Raji (cell line): ENCODE data around the gene ZP2.

Experiments used
- POLR2A ChIP-seq: IDR thresholded peaks from 2 replicates; pipeline ENCODE4 v1.6.1; 2011; ENCODE audit warnings: low read depth, low read length, control low read depth; ENCODE audit not compliant: insufficient read depth

Gene ZP2

DNA sequence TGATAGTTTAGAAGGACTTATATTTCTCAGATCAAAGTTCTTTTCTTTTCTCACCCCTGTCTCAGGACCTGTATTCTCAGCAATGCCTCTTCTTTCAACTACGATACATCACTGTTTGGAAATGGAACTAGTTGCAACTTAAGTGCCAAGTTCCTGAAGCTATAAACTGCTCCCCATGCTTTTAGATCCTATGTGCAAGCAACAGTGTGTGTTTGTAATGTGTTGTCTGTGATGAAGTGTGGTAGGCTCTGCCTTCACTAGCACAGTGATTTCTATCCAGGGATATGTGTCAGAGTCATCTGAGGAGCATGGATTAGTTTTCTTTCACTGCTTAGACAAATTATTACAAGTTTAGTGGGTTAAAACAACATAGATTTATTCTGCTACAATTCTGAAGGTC, 18.4 kb downstream of the ZP2 start:
- no peak for TF ChIP-seq POLR2A

DNA sequence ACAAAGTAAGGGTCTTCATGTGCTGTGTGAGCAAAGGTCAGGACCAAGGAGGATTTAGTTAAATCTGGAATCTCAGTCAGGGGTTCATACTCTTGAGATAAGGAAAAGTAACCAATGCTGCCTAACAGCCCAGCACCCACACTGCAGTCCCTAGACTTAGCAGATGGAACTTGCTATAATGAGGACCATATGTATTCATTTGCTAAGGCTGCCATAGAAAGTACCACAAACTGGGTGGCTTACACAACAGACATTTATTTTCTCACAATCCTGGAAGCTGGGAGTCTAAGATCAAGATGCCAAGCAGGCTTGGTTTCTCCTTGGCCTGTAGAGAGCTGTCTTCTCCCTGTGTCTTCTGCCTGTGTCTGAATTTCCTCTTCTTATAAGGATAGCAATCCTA, 20.8 kb downstream of the ZP2 start:
- no peak for TF ChIP-seq POLR2A

DNA sequence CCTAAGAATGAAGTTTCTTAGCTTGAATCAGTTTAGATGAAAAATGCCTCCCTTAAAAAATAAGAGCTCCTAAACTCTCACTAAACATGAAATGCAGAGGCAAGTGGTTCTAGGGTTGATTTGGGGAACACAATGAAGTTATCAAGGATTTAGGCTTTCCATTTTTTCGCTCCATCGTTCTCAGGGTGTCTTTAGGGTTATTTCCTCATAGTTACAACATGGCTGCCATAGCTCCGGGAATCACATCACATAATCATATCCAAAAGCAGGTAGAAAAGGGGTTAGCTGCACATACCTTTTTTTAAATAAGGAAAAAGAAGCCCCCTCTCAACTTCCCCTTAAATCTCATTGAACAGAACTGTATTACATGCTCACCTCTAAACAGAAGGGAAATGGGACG, 21.4 kb downstream of the ZP2 start:
- TF ChIP-seq POLR2A = no peak

DNA sequence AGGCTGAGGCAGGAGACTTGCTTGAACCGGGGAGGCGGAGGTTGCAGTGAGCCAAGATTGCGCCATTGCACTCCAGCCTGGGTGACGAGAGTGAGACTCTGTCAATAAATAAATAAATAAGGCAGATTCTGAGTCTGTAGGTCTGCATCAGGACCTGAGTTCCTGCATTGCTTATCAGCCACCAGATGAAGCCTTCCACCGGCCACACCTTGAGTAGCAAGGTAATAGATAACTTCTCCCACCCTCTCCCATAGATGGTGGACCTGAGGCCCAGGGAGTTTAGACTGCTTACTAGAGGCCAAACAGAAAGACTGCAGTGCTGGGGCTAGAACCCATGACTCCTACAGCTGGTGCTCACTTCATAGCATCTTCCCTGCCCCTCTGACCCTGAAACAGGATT, 22.1 kb downstream of the ZP2 start:
- TF ChIP-seq POLR2A = no peak

DNA sequence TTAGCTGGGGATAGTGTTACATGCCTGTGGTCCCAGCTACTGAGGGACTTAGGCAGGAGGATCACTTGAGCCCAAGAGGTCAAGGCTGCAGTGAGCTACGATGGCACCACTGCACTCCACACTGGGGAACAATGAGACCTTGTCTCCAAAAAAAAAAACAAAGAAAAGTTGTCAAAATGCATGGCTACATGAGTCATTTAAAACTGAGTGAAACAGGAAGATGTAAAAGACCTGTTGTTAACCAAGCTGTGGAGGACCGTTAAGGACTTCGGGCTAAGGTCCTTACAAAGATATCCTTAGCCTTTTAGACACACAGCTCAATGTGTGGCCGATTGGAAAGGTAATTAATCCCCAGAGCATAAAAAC, 25.1 kb downstream of the ZP2 start:
- TF ChIP-seq POLR2A = no peak

- TF ChIP-seq POLR2A = no peak
Measured at GRCh38 chr16:21185659-21186325, 25.6 kb downstream of the ZP2 start.

DNA sequence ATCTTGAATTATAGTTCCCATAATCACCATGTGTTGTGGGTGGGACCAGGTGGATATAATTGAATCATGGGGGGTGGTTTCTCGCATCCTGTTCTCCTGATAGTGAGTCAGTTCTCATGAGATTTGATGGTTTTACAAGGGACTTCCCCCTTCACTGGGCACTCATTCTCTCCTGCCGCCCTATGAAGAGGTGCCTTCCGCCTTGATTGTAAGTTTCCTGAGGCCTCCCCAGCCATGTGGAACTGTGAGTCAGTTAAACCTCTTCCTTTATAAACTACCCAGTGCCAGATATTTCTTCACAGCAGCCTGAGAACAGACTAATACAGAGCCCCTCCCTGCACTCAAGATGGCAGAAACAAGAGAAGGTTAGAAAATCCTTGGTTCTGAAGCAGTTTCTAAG, 26.5 kb downstream of the ZP2 start:
- TF ChIP-seq POLR2A = no peak

- no peak for TF ChIP-seq POLR2A
Measured at GRCh38 chr16:21183995-21184394, 27.4 kb downstream of the ZP2 start.

- no peak for TF ChIP-seq POLR2A
Measured at GRCh38 chr16:21179983-21180365, 31.4 kb downstream of the ZP2 start.

DNA sequence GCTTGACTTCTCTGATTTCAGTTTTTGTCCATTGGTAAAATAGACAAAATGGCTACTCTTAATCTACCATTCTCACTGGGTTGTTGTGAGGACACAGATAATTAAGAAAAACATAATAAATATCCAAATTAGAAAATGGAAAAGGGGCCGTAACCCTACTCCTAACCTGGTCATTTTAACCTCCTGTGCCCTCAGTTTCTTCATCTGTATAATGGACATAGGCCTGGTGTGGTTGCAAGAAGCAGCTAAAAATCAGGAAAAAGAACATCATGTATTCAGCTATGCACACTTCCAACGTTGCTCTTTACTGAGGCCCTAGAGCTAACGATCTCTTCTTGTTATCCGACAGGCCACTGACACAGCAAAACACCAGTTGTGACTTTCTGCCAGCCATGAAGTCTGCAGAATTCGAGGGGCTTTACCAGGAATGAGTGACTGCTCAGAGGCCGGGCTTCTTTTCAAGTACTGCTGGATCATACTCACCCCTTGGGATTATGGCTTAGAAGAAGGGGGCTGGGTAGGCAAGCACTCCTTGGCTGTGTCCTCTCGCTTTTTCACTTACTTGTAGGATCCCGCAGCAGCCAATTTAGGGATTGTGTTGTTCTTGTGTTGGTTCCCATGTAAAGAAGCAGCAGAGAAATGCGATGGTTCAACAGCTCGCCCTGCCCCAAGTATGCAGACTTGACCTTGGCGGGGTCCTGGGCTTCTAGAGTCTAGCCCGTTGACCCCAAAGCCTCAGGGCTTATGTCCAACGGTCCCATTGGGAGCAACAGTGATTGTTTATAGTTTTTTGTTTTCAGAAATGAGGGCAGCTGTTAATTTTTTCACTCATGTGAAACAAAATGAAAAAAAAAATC, 32.0 kb downstream of the ZP2 start:
- TF ChIP-seq POLR2A = no peak

DNA sequence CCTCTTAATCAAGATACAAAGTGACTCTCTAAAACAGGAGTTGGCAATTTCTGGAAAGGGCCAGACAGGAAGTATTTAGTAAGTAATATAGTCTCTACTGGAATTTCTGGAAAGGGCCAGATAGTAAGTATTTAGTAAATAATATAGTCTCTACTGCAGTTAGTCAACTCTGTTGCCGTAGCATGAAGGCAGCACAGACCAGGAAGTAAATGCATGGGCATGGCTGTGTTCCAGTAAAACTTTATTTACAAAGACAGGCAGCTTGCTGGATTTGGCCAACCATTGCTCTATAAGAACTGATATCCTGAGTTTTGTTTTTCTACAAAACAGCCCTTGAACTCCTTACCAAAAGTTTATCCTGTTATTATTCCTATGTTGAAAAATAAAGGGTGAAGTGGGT, 36.0 kb downstream of the ZP2 start:
- no peak for TF ChIP-seq POLR2A

- TF ChIP-seq POLR2A = no peak
Measured at GRCh38 chr16:21172650-21173049, 38.7 kb downstream of the ZP2 start.

DNA sequence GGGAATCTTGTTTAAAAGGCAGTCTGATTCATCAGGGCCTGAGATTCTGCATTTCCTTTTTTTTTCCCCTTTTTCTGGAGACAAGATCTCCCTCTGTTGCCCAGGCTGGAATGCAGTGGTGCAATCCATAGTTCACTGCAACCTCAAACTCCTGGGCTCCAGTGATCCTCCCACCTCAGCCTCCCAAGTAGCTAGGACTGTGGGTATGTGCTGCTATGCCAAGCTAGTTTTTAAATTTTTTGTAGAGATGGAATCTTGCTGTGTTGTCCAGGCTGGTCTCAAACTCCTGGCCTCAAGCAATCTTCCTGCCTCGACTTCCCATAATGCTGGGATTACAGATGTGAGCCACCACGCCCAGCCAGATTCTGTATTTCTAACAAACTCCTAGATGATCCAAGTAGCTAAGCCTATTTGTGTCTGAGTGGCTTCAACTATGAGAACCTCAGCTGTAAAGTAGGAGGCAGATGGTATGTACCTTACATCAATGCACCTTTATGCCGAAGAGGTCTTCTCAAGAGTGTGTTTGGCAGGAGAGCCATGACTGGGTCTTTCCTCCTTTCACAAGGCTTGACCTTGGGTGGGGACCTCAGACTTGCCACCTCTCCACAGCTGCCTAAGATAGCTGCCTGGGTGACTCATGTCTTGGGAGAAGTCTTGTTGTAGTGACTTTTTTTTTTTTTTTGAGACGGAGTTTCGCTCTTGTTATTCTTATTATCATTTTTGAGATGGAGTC, 42.0 kb downstream of the ZP2 start:
- TF ChIP-seq POLR2A = no peak

DNA sequence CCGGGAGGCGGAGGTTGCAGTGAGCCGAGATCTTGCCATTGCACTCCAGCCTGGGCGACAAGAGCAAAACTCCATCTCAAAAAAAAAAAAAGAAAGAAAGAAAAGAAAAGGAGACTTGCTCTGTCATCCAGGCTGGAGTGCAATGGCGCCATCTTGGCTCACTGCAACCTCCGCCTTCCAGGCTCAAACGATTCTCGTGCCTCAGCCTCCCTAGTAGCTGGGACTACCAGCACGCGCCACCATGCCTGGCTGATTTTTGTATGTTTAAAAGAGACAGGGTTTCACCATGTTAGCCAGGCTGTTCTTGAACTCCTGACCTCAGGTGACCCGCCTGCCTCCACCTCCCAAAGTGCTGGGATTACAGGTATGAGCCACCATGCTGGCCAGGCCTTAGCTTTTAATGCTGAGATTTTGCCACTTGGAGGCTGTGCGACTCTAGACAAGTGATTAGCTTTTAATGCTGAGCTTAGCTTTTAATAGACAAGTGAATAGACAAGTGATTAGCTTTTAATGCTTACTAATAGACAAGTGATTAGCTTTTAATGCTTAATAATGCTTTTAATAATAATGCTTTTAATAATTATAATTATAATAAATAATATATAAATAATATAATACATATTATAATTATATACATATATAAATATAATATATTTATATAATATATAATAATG, 43.3 kb downstream of the ZP2 start:
- no peak for TF ChIP-seq POLR2A

GRCh38 chr16:21167360-21167759, 44.0 kb downstream of the ZP2 start:
- no peak for TF ChIP-seq POLR2A
